ENCODE data around the gene C1orf53.

DNA sequence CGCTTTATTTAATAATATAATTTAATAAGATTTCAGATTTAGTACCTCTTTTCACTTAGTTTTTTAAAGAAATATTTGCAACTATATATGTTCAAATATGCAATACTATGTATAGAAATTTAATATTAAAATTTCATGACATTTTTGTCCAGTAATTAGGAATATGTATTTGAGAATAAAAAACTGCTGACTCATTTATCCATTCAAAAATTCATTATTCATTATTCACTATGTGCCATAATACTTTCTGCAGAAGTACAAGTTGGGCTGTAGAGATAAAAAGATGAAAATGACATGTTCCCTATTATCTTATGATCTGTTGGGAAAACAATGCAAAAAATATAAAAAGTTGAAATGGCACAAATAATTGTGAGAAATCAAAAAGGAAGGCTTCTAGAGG is 3.4 kb upstream of the C1orf53 start:
- TF ChIP-seq, protein P1, sequence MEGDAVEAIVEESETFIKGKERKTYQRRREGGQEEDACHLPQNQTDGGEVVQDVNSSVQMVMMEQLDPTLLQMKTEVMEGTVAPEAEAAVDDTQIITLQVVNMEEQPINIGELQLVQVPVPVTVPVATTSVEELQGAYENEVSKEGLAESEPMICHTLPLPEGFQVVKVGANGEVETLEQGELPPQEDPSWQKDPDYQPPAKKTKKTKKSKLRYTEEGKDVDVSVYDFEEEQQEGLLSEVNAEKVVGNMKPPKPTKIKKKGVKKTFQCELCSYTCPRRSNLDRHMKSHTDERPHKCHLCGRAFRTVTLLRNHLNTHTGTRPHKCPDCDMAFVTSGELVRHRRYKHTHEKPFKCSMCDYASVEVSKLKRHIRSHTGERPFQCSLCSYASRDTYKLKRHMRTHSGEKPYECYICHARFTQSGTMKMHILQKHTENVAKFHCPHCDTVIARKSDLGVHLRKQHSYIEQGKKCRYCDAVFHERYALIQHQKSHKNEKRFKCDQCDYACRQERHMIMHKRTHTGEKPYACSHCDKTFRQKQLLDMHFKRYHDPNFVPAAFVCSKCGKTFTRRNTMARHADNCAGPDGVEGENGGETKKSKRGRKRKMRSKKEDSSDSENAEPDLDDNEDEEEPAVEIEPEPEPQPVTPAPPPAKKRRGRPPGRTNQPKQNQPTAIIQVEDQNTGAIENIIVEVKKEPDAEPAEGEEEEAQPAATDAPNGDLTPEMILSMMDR (conservative IDR thresholded peaks at IDR 0.05; ENCODE audit: low read depth in 2 of 2) = no peak
- TF ChIP-seq, protein P2, sequence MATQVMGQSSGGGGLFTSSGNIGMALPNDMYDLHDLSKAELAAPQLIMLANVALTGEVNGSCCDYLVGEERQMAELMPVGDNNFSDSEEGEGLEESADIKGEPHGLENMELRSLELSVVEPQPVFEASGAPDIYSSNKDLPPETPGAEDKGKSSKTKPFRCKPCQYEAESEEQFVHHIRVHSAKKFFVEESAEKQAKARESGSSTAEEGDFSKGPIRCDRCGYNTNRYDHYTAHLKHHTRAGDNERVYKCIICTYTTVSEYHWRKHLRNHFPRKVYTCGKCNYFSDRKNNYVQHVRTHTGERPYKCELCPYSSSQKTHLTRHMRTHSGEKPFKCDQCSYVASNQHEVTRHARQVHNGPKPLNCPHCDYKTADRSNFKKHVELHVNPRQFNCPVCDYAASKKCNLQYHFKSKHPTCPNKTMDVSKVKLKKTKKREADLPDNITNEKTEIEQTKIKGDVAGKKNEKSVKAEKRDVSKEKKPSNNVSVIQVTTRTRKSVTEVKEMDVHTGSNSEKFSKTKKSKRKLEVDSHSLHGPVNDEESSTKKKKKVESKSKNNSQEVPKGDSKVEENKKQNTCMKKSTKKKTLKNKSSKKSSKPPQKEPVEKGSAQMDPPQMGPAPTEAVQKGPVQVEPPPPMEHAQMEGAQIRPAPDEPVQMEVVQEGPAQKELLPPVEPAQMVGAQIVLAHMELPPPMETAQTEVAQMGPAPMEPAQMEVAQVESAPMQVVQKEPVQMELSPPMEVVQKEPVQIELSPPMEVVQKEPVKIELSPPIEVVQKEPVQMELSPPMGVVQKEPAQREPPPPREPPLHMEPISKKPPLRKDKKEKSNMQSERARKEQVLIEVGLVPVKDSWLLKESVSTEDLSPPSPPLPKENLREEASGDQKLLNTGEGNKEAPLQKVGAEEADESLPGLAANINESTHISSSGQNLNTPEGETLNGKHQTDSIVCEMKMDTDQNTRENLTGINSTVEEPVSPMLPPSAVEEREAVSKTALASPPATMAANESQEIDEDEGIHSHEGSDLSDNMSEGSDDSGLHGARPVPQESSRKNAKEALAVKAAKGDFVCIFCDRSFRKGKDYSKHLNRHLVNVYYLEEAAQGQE (IDR thresholded peaks at IDR 0.05; ENCODE audit: unreplicated experiment) = no peak
- TF ChIP-seq EZH2phosphoT487 (IDR thresholded peaks at IDR 0.05; ENCODE audit: unreplicated experiment) (no peak), POLR2AphosphoS5 (IDR thresholded peaks at IDR 0.05; ENCODE audit: low read depth) (no peak), EZH2 (IDR thresholded peaks at IDR 0.05; ENCODE audit: low read depth, unreplicated experiment) (no peak), JUNB (IDR thresholded peaks at IDR 0.05; ENCODE audit: unreplicated experiment) (no peak), STAT1 (IDR thresholded peaks at IDR 0.05; ENCODE audit: unreplicated experiment) (no peak), CREB1 (CRISPR knock-in tag; IDR thresholded peaks at IDR 0.05; ENCODE audit: low read depth) (no peak)
